ENCODE measurements around the gene TICAM1.
"Not testable (repeated sequence)": the region's sequence is repeated elsewhere in the genome, so short reads cannot be mapped to it uniquely, and the experiment has no call there.

GRCh38 chr19:4805140-4805539, 26.4 kb downstream of the TICAM1 start:
- TF ChIP-seq CTCF (IDR thresholded peaks at IDR 0.05); REST (IDR thresholded peaks at IDR 0.05; ENCODE audit: insufficient read depth in 1 of 2, low read depth in 2 of 2, low read length in 1 of 2); POLR2AphosphoS5 (IDR thresholded peaks at IDR 0.05; ENCODE audit: low read depth, low read length); SIN3A (IDR thresholded peaks at IDR 0.05; ENCODE audit: borderline replicate concordance, insufficient read depth, low read depth, low read length); TCF7L2 (IDR thresholded peaks at IDR 0.05; ENCODE audit: low read depth, low read length): not testable (repeated sequence)

All from Panc1 (cell line).